Spleen (tissue), 11 donors: Measurements from ENCODE around the gene PCCA. TPM values are rescaled to one million over a fixed set of nuclear protein-coding genes. Genes with fewer than 3 reads are reported as not detected.

Experiments
- DNase-seq: peaks from one replicate; pipeline ENCODE4 v3.0.0-alpha.2; 2020
- H3K27ac ChIP-seq, 8 donors: fragments of 200-600 bp; sonication (generic) in 7 of 8; 1 replicate in 4 of 8; 2 replicates in 4 of 8; pipeline versions ENCODE4 v1.5.0 to v1.8.0; 2016 to 2021; ENCODE audit warnings: inconsistent platforms in 4 of 8, mild to moderate bottlenecking in 4 of 8, moderate library complexity in 1 of 8
- H3K27me3 ChIP-seq, 7 donors: fragments of 200-600 bp; sonication (generic) in 6 of 7; replicated peaks in 1 of 7; 1 replicate in 4 of 7; 2 replicates in 3 of 7; pipeline versions ENCODE4 v1.5.0 to v1.8.0; 2016 to 2021; ENCODE audit warnings: inconsistent platforms in 3 of 7, mild to moderate bottlenecking in 1 of 7
- H3K36me3 ChIP-seq, 6 donors: fragments of 200-600 bp; sonication (generic) in 5 of 6; 1 replicate in 4 of 6; 2 replicates in 2 of 6; pipeline versions ENCODE4 v1.5.0 to v1.8.0; 2016 to 2021; ENCODE audit warnings: inconsistent platforms in 2 of 6
- H3K4me1 ChIP-seq, 6 donors: fragments of 200-600 bp; sonication (generic) in 5 of 6; 1 replicate in 3 of 6; 2 replicates in 3 of 6; pipeline versions ENCODE4 v1.5.0 to v1.8.0; 2016 to 2021; ENCODE audit warnings: inconsistent platforms in 3 of 6
- H3K4me3 ChIP-seq, 8 donors: fragments of 200-600 bp; sonication (generic) in 7 of 8; 1 replicate in 4 of 8; 2 replicates in 4 of 8; pipeline versions ENCODE4 v1.5.0 to v1.8.0; 2016 to 2021; ENCODE audit warnings: inconsistent platforms in 4 of 8, mild to moderate bottlenecking in 4 of 8, moderate library complexity in 2 of 8
- H3K9me3 ChIP-seq, 8 donors: fragments of 200-600 bp; sonication (generic) in 7 of 8; 1 replicate in 4 of 8; 2 replicates in 4 of 8; pipeline versions ENCODE4 v1.5.0 to v1.8.0; 2016 to 2021; ENCODE audit warnings: inconsistent platforms in 4 of 8
- CTCF ChIP-seq, 11 experiments: fragments of 200-600 bp in 7 of 11; fragments of 450-650 bp in 4 of 11; sonication (generic) in 4 of 11; IDR thresholded peaks in 8 of 11; conservative IDR thresholded peaks in 3 of 11; 1 replicate in 7 of 11; 2 replicates in 4 of 11; pipeline versions ENCODE4 v1.4.0 to v1.8.0; 2016 to 2021; ENCODE audit warnings: antibody characterized with exemption in 11 of 11, inconsistent platforms in 4 of 11, mild to moderate bottlenecking in 1 of 11
- POLR2A ChIP-seq, 3 donors: fragments of 450-650 bp; IDR thresholded peaks; one replicate each; pipeline ENCODE4 v1.5.1; 2017; ENCODE audit warnings: antibody characterized with exemption in 3 of 3, mild to moderate bottlenecking in 1 of 3
- POLR2AphosphoS5 ChIP-seq, 3 donors: sonication (generic); formaldehyde crosslinking; IDR thresholded peaks; one replicate each; pipeline ENCODE4 v1.5.1; 2017; ENCODE audit warnings: antibody characterized with exemption in 3 of 3
- WGBS, 5 donors: extraction: QIAGEN DNeasy Blood & Tissue Kit in 3 of 5; methylation state at CpG; one replicate each; pipeline versions ENCODE4 v1.1.5 to v1.1.7; 2013 to 2018; 5-methylcytosine and 5-hydroxymethylcytosine counted together
- intact Hi-C: fragments of 100-400 bp; cut with DNase I; formaldehyde crosslinking; loops from one replicate; pipeline ENCODE4 v1.15.0; 2023; ENCODE audit warnings: low total_unique reads
- polyA plus RNA-seq, 3 donors: library from polyadenylated mRNA; stranded (reverse); fragments of 200-250 nt; gene quantifications; one replicate each; pipeline ENCODE4 v1.2.1, GENCODE V29; 2013
- total RNA-seq, 7 donors: library from RNA; depleted of rRNA in 3 of 7; stranded (reverse); fragments of >200 nt in 3 of 7; fragmentation: NEBNext Ultra II Directional in 4 of 7; extraction: Animal tissue kit (Norgen Biotek cat#: 25700) in 4 of 7; gene quantifications; one replicate each; pipeline versions ENCODE4 v1.1.0 to v1.2.1, GENCODE V29; 2016 to 2021
- donor health status: healthy with polysubstance abuse.
- donor health status: DM: no; HTN: no; CAD: no; lungs with moderate emphysema.
- donor health status: DM: no; HTN: no; CAD: no.
- donor health status: Bipolar disorder and iron deficiency.
- donor health status: healthy.
- donor health status: DM: no; HTN: no; CAD: no.
- donor health status: DM: yes; HTN: yes; CAD: no.

The PCCA gene
- total and polyA plus RNA-seq, 10 donors, result 9.3 to 54.9 (median 43.9) TPM

DNA sequence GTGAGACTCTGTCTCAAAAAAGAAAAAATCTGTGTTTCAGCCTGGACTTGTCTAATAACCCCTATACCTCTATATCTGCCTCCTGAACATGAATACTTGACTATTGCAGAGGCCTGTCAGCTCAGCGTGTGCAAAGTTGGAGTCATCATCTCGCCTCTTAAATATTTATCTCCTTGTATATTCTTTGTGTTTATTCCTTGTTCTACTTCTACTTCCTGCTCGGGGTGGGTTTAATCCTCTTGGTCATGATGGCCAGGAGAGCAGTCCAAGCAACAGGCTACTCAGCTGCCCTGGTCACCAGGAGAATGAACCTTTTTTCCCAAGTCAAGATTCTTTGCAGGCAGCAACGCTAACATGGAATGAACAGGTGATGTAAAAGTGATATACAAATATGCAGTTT, 119.1 kb downstream of the PCCA start:
- Histone ChIP-seq H3K27ac (no peak overlapping the region), H3K36me3 (peaks cover 0 to 13% (median 4%) of the 10 kb centered on the region in 6 donors), H3K4me1 (peaks cover 3 to 32% (median 12%) of the 10 kb centered on the region in 6 donors), H3K4me3 (no peak overlapping the region), H3K27me3 (no peaks in the 10 kb centered on the region), H3K9me3 (peaks cover 0 to 4% (median under 1%) of the 10 kb centered on the region in 8 donors)
- WGBS, 5 donors, result 90 to 96% (median 93%) methylated on average over 4 of the region's 4 CpGs
- no peak for DNase-seq
- no peak for TF ChIP-seq POLR2AphosphoS5 (IDR thresholded peaks at IDR 0.05)
- TF ChIP-seq CTCF (IDR thresholded peaks at IDR 0.05 in 8 of 11, conservative IDR thresholded peaks at IDR 0.05 in 3 of 11), result no peak
- intact Hi-C loops, result no loop called here

GRCh38 chr13:100208626-100209025, 119.7 kb downstream of the PCCA start:
- intact Hi-C loops, result no loop called here
- DNase-seq, result no peak
- Histone ChIP-seq H3K4me1 (peaks cover under 1 to 31% (median 7%) of the 10 kb centered on the region in 6 donors), H3K27ac (no peak overlapping the region), H3K9me3 (peaks cover 0 to 4% (median 0%) of the 10 kb centered on the region in 8 donors), H3K27me3 (no peaks in the 10 kb centered on the region), H3K36me3 (peaks cover 0 to 13% (median 4%) of the 10 kb centered on the region in 6 donors), H3K4me3 (no peak overlapping the region)
- no peak for TF ChIP-seq CTCF (IDR thresholded peaks at IDR 0.05 in 8 of 11, conservative IDR thresholded peaks at IDR 0.05 in 3 of 11)
- no peak for TF ChIP-seq POLR2AphosphoS5 (IDR thresholded peaks at IDR 0.05)
- 33 to 86% (median 85%) methylated on average over 2 of the region's 2 CpGs for WGBS, 5 donors

DNA sequence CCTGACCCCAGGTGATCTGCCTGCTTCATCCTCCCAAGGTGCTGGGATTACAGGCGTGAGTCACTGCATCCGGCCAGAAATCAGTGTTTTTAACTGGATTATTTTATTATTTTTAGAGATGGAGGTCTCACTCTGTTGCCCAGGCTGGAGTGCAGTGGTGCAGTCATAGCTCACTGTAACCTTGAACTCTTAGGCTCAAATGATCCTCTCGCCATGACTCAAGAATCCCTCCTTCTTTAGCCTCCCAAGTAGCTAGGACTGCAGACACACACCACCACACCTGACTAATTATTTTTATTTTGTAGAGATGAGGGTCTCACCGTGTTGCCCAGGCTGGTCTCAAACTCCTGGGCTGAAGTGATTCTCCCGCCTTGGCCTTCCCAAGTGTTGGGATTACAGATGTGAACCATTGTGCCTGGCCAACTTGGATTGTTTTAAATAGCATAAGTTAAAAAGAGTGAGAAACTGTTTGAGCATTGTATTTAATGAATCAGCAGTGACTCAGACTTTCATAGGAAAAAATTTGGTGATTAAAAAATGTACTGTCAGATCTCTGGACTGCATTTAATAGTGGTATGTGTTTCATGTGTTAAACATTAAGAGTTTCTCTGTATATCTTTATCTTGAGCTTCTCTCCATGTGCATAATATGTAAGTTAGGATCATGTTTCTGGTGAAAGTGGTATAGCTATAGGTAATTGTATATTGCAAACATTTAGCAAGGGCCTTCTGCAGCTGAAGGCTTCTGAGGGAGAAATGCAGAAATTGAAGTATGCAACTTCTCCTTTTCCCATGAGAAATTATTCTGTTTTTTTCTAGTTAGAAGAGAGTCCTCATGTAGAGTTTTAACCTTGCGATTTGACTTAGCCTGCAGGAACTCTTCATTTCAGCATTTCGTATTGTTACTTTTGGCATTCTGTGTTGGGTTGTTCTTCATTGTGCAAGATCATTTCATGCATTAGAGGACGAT, 121.2 kb downstream of the PCCA start:
- Histone ChIP-seq H3K27me3 (no peaks in the 10 kb centered on the region), H3K4me3 (no peak overlapping the region), H3K36me3 (peaks cover 0 to 21% (median 7%) of the 10 kb centered on the region in 6 donors), H3K9me3 (peaks cover 0 to 4% (median 0%) of the 10 kb centered on the region in 8 donors), H3K4me1 (peaks cover 0 to 20% (median 0%) of the 10 kb centered on the region in 6 donors), H3K27ac (peak overlapping the region in 4 of 8 donors; percentile 25 to 59 (median 47))
- TF ChIP-seq POLR2A (IDR thresholded peaks at IDR 0.05), result no peak
- TF ChIP-seq CTCF (IDR thresholded peaks at IDR 0.05 in 8 of 11, conservative IDR thresholded peaks at IDR 0.05 in 3 of 11), result no peak
- TF ChIP-seq POLR2AphosphoS5 (IDR thresholded peaks at IDR 0.05), result no peak
- DNase-seq, result no peak
- intact Hi-C loops, result no loop called here
- 83 to 93% (median 89%) methylated on average over 8 of the region's 8 CpGs for whole genome bisulfite sequencing, 5 donors
